ENCODE data around the gene MED26.

- TF ChIP-seq CTCF (IDR thresholded peaks at IDR 0.05) (no peak), POLR2A (IDR thresholded peaks at IDR 0.05) (no peak)
Measured at GRCh38 chr19:16586477-16586871, 41.5 kb downstream of the MED26 start.

Measured in lower leg skin (tissue), 3 donors.